T-helper 9 cell (primary cell): ENCODE measurements around the gene NPS.

Experiments
- DNase-seq: peaks from one replicate; pipeline ENCODE4 v3.0.0-alpha.2; 2020

The NPS gene

GRCh38 chr10:127561647-127562046, 12.5 kb downstream of the NPS start:
- no peak for DNase-seq

- DNase-seq = no peak
These were observed 14.8 kb downstream of the NPS start for GRCh38 chr10:127563718-127564553.

GRCh38 chr10:127564644-127565043, 15.5 kb downstream of the NPS start:
- no peak for DNase-seq

GRCh38 chr10:127565583-127565982, 16.5 kb downstream of the NPS start:
- DNase-seq = no peak

- DNase-seq = no peak
These were observed 20.1 kb downstream of the NPS start for GRCh38 chr10:127569210-127569609.

GRCh38 chr10:127570036-127570435, 20.9 kb downstream of the NPS start:
- DNase-seq = no peak

GRCh38 chr10:127571386-127571785, 22.3 kb downstream of the NPS start:
- DNase-seq = no peak

- no peak for DNase-seq
These were observed 26.9 kb downstream of the NPS start for GRCh38 chr10:127576051-127576450.

- DNase-seq = no peak
These were observed 27.6 kb downstream of the NPS start for GRCh38 chr10:127576740-127577161.

- DNase-seq = no peak
These were observed 28.5 kb downstream of the NPS start for GRCh38 chr10:127577376-127578258.

GRCh38 chr10:127578259-127578960, 29.3 kb downstream of the NPS start:
- DNase-seq = no peak

GRCh38 chr10:127578961-127579305, 29.8 kb downstream of the NPS start:
- no peak for DNase-seq

GRCh38 chr10:127579640-127580039, 30.5 kb downstream of the NPS start:
- no peak for DNase-seq

- DNase-seq = no peak
These were observed 31.7 kb downstream of the NPS start for GRCh38 chr10:127580822-127581221.

GRCh38 chr10:127585519-127586023, 36.5 kb downstream of the NPS start:
- no peak for DNase-seq

- DNase-seq = no peak
These were observed 38.7 kb downstream of the NPS start for GRCh38 chr10:127587668-127588365.

GRCh38 chr10:127592586-127592985, 43.5 kb downstream of the NPS start:
- DNase-seq = no peak

GRCh38 chr10:127600479-127600878, 51.4 kb downstream of the NPS start:
- DNase-seq = no peak
